HG03432 (cell line): Measurements from ENCODE around the gene DEPDC1B.
"Not testable (repeated sequence)": the region's sequence is repeated elsewhere in the genome, so short reads cannot be mapped to it uniquely, and the experiment has no call there.

Experiments
- ATAC-seq: cut with Tn5 transposase; IDR thresholded peaks from one replicate; pipeline ENCODE4 v1.9.1; 2021; ENCODE audit warnings: mild to moderate bottlenecking, moderate library complexity; ENCODE audit not compliant: unreplicated experiment

DEPDC1B gene, protein sequence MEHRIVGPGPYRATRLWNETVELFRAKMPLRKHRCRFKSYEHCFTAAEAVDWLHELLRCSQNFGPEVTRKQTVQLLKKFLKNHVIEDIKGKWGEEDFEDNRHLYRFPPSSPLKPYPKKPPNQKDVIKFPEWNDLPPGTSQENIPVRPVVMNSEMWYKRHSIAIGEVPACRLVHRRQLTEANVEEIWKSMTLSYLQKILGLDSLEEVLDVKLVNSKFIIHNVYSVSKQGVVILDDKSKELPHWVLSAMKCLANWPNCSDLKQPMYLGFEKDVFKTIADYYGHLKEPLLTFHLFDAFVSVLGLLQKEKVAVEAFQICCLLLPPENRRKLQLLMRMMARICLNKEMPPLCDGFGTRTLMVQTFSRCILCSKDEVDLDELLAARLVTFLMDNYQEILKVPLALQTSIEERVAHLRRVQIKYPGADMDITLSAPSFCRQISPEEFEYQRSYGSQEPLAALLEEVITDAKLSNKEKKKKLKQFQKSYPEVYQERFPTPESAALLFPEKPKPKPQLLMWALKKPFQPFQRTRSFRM

GRCh38 chr5:60699609-60700415 lies at the start of gene DEPDC1B:
DEPDC1B (minus strand) TSS chr5:60700166; CDS start chr5:60700093, 73 bp downstream.
- ATAC-seq: peak; percentile 95

- no peak for ATAC-seq
Observed at GRCh38 chr5:60744682-60745081, 44.7 kb upstream of the DEPDC1B start.

GRCh38 chr5:60743511-60744314 lies 43.7 kb upstream of the DEPDC1B start:
- ATAC-seq: no peak

- no peak for ATAC-seq
Observed at GRCh38 chr5:60740322-60740721, 40.4 kb upstream of the DEPDC1B start.

- ATAC-seq: no peak
Observed at GRCh38 chr5:60738933-60739332, 39.0 kb upstream of the DEPDC1B start.

DNA sequence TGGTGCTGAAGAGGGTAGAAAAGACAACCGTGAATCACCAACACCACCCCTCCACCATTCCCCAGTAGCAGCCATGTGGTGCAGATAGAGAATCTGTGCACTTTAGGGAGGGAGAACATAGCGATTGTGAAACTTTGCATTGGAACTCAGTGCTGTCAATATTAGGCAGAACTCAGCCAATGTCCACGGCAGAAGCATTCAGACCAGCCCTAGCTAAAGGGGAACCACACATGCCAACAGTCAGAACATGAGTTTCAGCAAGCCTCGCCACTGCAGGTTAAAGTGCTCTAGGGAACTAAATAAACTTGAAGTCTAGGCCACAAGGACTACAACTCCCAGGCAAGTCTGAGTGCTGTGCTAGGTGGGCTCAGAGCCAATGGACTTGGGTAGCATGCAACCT lies 38.5 kb upstream of the DEPDC1B start:
- peak; percentile 77 for ATAC-seq

GRCh38 chr5:60730858-60731257 lies 30.9 kb upstream of the DEPDC1B start:
- not testable (repeated sequence) for ATAC-seq

GRCh38 chr5:60727033-60727679 lies 27.2 kb upstream of the DEPDC1B start:
- ATAC-seq: no peak

DNA sequence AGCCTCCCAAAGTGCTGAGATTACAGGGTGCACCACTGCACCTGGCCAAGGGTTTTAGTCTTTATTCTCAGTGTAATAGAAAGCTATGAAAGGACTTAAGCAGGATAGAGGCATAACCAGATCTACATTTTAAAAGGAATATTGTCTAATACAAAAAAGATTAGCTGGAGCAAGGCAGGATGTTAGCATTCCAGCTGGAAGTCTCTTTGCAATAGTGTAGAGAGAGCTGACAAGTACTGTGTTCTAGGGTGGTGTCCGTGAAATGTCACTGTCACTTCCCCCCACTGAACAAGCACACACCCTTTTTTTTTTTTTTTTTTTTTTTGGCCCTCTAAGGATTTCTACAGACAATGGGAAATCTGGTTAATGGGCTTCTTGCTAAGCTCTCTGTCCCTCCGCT lies 24.2 kb upstream of the DEPDC1B start:
- no peak for ATAC-seq

DNA sequence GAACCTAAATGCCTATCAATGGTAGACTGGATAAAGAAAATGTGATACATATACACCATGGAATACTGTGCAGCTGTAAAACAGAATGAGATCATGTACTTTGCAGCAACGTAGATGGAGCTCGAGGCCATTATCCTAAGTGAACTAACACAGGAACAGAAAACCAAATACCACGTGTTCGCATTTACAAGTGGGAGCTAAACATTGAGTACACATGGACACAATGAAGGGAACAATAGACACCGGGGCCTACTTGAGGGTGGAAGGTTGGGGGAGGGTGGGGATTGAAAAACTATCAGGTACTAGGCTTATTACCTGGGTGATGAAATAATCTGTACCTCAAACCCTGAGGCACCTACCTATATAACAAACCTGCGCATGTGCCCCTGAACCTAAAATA lies 22.4 kb upstream of the DEPDC1B start:
- no peak for ATAC-seq

DNA sequence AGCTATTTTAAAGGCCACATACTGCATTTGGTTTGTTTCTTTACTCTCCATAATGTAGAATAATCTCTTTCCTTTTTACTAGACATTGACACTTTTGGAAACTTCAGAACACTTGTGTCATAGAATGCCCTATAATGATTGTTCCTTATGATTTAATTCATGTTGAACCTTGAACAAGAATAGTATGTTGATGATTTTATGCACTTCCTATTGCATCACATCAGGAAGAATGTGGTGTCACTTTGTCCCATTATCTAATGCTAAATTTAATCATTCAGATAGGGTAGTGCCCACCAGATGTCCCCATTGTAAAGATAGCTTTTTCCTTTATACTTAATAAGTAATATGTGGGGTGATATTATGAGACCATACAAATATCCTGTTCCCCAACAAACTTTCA lies 19.4 kb upstream of the DEPDC1B start:
- ATAC-seq: no peak

GRCh38 chr5:60718166-60718892 lies 18.4 kb upstream of the DEPDC1B start:
- no peak for ATAC-seq

DNA sequence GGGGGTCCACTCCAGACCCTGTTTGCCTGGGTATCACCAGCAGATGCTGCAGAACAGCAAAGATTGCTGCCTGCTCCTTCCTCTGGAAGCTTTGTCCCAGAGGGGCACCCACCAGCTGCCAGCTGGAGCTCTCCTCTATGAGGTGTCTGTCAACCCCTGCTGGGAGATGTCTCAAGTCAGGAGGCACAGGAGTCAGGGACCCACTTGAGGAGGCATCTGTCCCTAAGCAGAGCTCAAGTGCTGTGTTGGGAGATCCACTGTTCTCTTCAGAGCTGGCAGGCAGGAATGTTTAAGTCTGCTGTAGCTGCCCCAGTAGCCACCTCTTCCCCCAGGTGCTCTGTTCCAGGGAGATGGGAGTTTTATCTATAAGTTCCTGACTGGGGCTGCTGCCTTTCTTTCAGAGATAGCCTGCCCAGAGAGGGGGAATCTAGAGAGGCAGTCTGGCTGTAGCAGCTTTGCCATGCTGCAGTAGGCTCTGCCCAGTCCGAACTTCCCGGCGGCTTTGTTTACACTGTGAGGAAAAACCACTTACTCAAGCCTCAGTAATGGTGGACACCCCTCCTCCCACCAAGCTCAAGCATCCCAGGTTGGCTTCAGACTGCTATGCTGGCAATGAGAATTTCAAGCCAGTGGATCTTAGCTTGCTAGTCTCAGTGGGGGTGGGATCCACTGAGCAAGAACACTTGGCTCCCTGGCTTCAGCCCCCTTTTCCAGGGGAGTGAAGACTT lies 15.4 kb upstream of the DEPDC1B start:
- not testable (repeated sequence) for ATAC-seq

GRCh38 chr5:60712950-60713349 lies 13.0 kb upstream of the DEPDC1B start:
- ATAC-seq: no peak

GRCh38 chr5:60711892-60712291 lies 11.9 kb upstream of the DEPDC1B start:
- not testable (repeated sequence) for ATAC-seq

GRCh38 chr5:60710362-60710761 lies 10.4 kb upstream of the DEPDC1B start:
- no peak for ATAC-seq

GRCh38 chr5:60705144-60705543 lies 5.2 kb upstream of the DEPDC1B start:
- ATAC-seq: no peak

DNA sequence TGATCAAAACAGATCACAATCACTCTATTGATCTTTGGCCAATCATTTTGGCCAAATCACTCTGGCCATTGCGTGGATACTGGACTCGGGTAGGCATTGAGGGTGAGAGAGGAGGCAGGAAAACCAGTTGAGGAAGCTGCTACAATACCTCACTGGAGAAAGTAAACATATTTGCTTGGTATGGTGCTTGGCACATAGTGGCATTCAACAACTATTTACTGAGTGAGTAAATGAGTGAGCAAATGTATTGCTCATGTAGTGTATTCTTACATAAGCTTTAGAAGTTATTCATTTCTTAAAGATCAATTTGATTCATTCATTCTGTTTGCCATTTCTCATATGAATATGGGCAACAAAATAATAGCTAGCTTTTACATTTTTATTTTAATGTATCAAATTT lies 4.0 kb upstream of the DEPDC1B start:
- no peak for ATAC-seq

DNA sequence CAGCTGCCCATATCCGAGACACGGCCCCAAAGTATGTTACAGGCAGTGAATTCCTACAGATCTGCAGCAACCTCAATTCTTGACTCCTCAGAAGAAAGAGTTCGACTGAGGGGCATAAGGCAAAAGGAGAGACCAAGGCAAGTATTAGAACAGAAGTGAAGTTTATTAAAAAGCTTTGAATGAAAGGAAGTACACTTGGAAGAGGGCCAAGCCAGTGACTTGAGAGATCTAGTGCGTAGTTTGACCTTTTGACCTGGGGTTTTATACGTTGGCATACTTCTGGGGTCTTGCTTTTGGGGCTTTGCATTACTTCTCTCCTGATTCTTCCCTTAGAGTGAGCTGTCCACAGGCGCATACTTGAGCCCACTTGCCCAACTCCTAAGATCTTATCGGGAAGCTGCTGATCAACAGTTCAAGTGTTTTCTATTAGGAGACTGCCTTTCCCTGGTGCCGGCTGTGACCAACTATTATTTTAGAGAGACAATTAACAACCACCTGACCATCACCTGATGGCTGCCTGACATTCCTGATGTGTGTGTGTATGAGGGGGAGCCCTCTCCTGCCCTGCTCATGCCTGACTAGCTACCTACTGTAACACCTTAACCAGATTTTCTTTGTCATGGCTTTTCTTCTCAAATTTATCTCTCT lies 1.5 kb upstream of the DEPDC1B start:
- no peak for ATAC-seq
